ENCODE results near the gene CCDC149.

Gene CCDC149

DNA sequence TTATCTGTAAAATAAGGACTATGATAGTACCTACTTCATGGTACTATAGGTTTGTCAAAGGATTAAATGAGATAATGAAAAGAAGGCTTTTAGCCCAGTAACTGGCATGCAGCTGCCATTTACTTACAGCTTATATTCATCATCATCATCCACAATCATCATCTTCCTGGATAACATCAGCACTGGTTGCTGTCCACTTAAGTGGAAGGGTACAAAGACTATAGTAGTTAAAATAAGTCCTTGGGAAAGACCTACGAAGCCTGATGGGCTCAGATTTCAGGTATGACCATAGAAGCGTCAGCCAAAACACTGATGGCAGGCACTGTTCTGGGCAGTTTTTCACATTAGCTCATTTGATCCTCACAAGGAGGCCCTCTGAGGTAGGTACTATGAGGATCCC, 20.6 kb downstream of the CCDC149 start:
- H3K4me3 ChIP-seq (ENCODE audit: low read length) = no peak overlapping the region
- TF ChIP-seq, protein P1, sequence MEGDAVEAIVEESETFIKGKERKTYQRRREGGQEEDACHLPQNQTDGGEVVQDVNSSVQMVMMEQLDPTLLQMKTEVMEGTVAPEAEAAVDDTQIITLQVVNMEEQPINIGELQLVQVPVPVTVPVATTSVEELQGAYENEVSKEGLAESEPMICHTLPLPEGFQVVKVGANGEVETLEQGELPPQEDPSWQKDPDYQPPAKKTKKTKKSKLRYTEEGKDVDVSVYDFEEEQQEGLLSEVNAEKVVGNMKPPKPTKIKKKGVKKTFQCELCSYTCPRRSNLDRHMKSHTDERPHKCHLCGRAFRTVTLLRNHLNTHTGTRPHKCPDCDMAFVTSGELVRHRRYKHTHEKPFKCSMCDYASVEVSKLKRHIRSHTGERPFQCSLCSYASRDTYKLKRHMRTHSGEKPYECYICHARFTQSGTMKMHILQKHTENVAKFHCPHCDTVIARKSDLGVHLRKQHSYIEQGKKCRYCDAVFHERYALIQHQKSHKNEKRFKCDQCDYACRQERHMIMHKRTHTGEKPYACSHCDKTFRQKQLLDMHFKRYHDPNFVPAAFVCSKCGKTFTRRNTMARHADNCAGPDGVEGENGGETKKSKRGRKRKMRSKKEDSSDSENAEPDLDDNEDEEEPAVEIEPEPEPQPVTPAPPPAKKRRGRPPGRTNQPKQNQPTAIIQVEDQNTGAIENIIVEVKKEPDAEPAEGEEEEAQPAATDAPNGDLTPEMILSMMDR (IDR thresholded peaks at IDR 0.05; ENCODE audit: insufficient read depth, low read depth, low read length, missing control alignments) = no peak
- DNase-seq (ENCODE audit: low read depth) = no peak

DNA sequence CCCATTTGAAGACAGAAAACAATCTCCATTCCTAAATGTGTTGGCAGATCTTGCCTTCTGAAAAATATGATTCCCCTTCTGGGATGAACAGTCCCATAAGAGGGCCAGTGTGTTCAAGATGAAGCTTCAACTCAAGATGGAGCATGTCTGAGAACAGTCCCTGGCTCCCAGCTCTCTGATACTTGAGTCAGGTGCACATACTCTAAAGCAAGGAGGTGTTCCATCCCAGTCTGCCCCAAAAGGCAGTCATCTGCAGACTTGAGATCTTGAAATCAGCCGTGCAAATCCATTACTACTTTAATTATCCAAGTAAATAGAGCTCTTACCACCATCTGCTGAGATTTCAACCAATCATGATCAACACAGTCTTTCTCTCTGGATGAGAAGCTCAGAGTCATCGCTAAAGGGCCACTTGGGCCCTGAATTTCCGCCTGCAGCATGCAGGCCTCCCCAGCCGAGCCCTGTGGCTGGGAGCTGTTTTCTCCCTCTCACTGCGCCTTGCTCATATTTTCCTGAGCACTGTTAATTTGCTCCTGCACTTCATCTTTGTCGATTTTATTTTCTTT, 22.2 kb downstream of the CCDC149 start:
- H3K4me3 ChIP-seq (ENCODE audit: low read length) = no peak overlapping the region
- no peak for DNase-seq (ENCODE audit: low read depth)
- TF ChIP-seq, protein P1 (IDR thresholded peaks at IDR 0.05; ENCODE audit: insufficient read depth, low read depth, low read length, missing control alignments) = no peak

DNA sequence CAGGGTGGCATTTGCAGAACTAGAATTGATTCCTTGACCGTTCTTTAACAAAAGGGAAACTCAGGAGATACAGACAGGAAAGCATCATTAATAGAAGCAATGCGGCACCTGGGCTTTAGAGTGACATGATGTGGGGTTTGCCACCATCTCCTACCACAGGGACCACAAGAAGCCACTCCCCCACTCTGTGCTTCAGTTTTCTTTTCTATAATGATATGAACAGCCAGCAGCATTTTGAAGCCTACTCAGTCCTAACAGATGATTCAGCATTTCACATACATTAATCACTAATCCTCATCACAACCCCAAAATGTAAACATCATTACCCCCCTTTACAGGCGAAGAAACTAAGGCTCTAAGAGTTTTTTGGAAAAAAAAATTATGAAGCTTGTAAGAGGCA, 22.9 kb downstream of the CCDC149 start:
- H3K4me3 ChIP-seq (ENCODE audit: low read length) = no peak overlapping the region
- peak; percentile 37 for DNase-seq (ENCODE audit: low read depth)
- TF ChIP-seq, protein P1 (IDR thresholded peaks at IDR 0.05; ENCODE audit: insufficient read depth, low read depth, low read length, missing control alignments) = no peak

DNA sequence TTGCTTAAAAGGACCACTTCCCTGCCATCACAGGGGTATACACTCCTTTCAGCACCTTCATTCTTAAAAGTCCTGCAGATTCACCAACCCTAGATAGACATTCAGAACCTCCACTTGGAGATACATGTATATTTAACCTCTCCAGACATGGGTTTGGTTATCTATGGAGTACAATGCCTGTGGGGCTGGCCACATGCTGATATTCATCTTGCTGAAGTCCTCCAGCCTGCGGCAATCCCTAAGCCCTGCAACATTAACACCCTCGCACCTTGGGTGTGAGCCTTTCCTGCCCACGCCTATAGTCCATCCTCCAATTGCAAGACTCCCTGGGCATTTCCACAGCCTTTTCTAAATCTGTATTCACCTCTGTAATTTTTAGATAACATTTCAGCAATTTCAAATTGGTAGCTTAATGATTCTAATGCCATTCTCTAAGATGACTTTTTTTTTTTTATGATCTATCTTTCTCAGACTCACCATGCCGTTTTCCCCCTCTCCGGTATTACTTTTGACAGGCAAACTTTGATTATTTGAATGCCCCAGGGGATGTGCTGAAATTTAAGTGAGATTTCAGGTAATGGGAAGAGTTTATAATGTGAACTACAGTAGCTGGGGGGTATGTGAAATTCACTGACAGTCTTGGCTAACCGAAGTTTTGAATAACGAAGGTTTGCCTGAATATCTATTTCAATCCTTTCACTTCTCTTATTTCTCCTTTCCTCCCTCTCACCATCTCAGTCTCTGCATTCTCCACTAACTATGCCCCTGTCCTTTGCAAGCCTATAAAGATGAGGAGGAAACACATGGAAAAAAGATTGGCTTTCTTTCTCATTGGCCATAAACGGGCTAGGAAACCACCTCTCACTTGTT, 24.1 kb downstream of the CCDC149 start:
- H3K4me3 ChIP-seq (ENCODE audit: low read length) = no peak overlapping the region
- no peak for DNase-seq (ENCODE audit: low read depth)
- TF ChIP-seq, protein P1 (IDR thresholded peaks at IDR 0.05; ENCODE audit: insufficient read depth, low read depth, low read length, missing control alignments) = no peak

DNA sequence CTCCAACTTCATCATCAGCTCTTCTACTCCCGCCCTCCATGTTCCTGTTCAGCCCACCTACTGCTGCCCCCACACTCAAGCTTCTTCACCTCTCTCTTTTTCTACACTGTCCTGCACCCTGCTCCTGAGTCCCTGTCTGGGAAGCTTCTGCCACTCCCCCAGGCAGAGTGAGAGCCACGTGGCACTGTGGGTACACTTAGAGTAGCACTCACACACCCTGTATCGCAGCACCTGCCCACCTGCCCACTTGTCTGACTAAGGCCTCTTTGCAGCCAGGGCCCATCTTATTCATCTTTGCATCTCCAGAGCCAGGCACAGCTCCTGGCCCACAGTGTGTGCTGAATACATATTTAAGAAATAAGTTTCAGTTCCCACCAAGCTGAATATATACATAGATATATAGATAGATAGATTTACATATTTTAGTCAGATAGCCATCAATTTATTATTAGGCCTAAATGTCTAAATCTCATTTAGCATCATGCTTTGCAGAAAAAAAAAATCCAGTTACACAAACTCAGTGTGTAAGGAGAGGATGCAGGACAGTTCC, 24.9 kb downstream of the CCDC149 start:
- no peak for DNase-seq (ENCODE audit: low read depth)
- TF ChIP-seq, protein P1 (IDR thresholded peaks at IDR 0.05; ENCODE audit: insufficient read depth, low read depth, low read length, missing control alignments) = no peak

DNA sequence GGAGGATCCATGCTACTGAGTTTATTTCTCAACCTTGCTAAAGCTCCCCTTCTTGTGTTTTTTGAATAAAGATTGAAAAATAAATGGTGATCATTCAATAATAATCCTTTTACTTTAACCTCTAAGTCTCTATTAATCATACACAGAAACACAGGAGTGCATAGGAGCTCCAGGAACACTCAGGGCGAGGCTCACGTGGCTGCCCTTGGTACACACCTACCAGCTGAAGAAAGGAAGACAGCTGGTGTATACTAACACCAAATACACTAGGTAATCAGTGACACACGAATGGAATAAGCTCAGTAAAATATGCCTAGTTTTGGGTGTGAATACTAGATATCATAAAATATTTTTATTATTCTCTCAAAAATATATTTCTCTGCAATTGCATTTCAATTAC, 26.2 kb downstream of the CCDC149 start:
- TF ChIP-seq, protein P1 (IDR thresholded peaks at IDR 0.05; ENCODE audit: insufficient read depth, low read depth, low read length, missing control alignments) = no peak
- DNase-seq (ENCODE audit: low read depth) = no peak
- H3K4me3 ChIP-seq (ENCODE audit: low read length) = no peak overlapping the region

More for the DNA sequence above, 24.9 kb downstream of the CCDC149 start:
- no peak overlapping the region for H3K4me3 ChIP-seq (ENCODE audit: low read length)
